Adipocyte (in vitro differentiated cells): ENCODE measurements around the gene GMCL2.
A peak's percentile ranks its signal among the peaks of the same experiment; 100 is the strongest.

ENCODE experiments used
- DNase-seq: peaks from one replicate; pipeline ENCODE4 v3.0.0-alpha.2; 2015; ENCODE audit warnings: low read depth
- H3K27me3 ChIP-seq: replicated peaks from 2 replicates; pipeline ENCODE4 v1.7.0; 2013; ENCODE audit warnings: mild to moderate bottlenecking, low read length, moderate library complexity; ENCODE audit not compliant: control insufficient read depth, insufficient read depth
- H3K36me3 ChIP-seq: 2 replicates; pipeline ENCODE4 v1.7.0; 2013; ENCODE audit warnings: low read length, mild to moderate bottlenecking, moderate library complexity; ENCODE audit not compliant: control insufficient read depth, insufficient read depth, severe bottlenecking
- H3K4me1 ChIP-seq: 2 replicates; pipeline ENCODE4 v1.7.0; 2013; ENCODE audit warnings: mild to moderate bottlenecking, low read length, moderate library complexity; ENCODE audit not compliant: control insufficient read depth, insufficient read depth
- H3K4me3 ChIP-seq: 2 replicates; pipeline ENCODE4 v1.7.0; 2013; ENCODE audit warnings: mild to moderate bottlenecking, low read length, moderate library complexity
- H3K9ac ChIP-seq: 2 replicates; pipeline ENCODE4 v1.7.0; 2013; ENCODE audit warnings: mild to moderate bottlenecking, low read length, moderate library complexity
- H3K9me3 ChIP-seq: 2 replicates; pipeline ENCODE4 v1.7.0; 2013; ENCODE audit warnings: mild to moderate bottlenecking, low read length, moderate library complexity; ENCODE audit not compliant: control insufficient read depth

GMCL2 gene

DNA sequence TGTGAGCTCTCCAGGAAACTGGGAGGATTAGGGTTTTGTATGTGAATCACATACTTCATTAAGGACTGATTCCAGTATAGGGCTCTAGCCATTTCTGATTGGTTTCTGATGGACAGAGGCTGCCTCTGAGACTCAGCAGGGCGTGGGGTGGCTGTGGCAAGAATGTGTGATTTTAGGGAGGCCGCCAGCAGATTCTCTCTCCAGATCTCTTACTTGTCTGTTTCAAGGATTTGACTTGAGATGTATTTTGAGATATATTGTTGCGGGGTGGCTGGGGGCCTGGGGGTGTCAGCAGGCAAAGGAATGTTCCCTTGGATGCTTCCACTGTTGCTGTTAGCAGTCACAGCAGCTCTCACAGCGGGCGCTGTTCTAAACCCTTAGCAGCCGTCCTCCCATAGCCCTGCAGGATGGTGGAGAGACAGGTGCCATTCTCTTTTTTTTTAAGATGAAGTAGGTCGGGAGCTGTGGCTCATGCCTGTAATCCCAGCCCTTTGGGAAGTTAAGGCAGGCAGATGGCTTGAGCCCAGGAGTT is 9.2 kb upstream of the GMCL2 start:
- DNase-seq: no peak
- H3K9me3 ChIP-seq: no peaks in the 10 kb centered on the region
- no peak overlapping the region for H3K4me3 ChIP-seq
- no peaks in the 10 kb centered on the region for H3K36me3 ChIP-seq
- no peaks in the 10 kb centered on the region for H3K4me1 ChIP-seq
- peaks cover 23% of the 10 kb centered on the region for H3K27me3 ChIP-seq
- H3K9ac ChIP-seq: no peak overlapping the region

DNA sequence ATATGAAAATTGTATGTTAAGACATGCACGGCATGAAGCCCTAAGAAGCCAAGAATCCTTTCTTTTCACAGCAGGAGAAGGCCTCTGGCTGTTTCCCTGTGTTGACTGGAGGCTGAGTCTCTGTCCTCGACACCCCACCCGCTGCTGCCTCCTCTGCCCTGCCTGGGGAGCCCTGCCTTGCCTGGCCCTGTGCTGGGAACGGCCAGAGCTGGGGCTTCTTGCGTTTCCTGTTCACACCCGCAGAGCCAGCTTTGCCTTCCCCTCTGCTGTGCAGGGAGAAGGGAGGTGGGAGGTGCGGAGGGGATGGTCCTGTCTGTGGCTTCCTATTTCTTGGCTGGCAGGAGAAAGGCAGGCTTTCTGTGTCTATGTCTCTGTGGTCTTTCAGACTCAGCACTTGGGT is 6.9 kb upstream of the GMCL2 start:
- Histone ChIP-seq H3K9ac (no peak overlapping the region), H3K27me3 (peaks cover 23% of the 10 kb centered on the region), H3K4me1 (no peaks in the 10 kb centered on the region), H3K9me3 (no peaks in the 10 kb centered on the region), H3K36me3 (no peaks in the 10 kb centered on the region), H3K4me3 (no peak overlapping the region)
- DNase-seq: no peak

DNA sequence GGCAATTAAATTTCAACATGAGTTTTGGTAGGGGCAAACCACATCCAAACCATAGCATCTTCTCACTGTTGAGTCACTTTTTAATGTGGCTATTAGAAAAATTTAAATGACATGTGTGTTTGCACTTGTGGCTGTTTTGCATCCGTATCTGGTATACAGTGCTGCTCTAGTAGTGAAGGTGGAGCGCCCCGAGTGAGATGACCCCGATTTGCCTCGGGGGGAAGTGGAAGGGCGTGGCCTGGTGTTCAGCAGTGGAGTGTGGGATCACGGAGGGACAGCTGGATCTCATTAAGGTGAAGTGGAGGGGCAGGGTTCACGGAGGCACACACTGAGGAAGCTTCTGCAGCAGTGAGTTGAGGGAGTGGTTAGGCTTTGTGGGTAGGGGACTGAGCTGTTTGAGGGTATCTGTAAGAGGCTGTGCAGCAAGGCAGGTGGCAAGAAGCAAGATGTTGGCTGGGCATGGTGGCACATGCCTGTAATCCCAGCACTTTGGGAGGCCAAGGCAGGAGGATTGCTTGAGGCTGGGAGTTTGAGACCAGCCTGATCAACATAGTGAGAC is 6.2 kb upstream of the GMCL2 start:
- Histone ChIP-seq H3K36me3 (no peaks in the 10 kb centered on the region), H3K9ac (no peak overlapping the region), H3K27me3 (peaks cover 23% of the 10 kb centered on the region), H3K4me1 (no peaks in the 10 kb centered on the region), H3K9me3 (no peaks in the 10 kb centered on the region), H3K4me3 (no peak overlapping the region)
- no peak for DNase-seq

DNA sequence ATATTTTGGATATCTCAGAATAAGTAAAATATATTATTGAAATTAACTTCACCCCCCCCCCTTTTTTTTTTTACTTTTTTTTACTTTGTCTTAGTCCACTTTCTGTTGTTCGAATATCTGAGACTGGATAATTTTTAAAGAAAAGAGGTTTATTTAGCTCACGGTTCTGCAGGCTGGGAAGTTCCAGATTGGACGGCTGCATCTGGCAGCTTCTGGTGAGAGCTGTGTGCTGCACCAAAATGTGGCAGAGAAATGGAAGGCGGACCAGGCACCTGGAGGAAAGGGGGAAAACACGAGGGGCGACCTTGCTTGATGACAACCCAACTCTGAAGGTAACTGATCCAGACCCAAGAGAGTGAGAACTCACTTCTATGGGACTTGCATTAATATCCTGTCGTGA is 5.6 kb upstream of the GMCL2 start:
- peaks cover 23% of the 10 kb centered on the region for H3K27me3 ChIP-seq
- H3K4me1 ChIP-seq: no peaks in the 10 kb centered on the region
- H3K9ac ChIP-seq: no peak overlapping the region
- no peak overlapping the region for H3K4me3 ChIP-seq
- no peaks in the 10 kb centered on the region for H3K36me3 ChIP-seq
- no peaks in the 10 kb centered on the region for H3K9me3 ChIP-seq
- DNase-seq: no peak

DNA sequence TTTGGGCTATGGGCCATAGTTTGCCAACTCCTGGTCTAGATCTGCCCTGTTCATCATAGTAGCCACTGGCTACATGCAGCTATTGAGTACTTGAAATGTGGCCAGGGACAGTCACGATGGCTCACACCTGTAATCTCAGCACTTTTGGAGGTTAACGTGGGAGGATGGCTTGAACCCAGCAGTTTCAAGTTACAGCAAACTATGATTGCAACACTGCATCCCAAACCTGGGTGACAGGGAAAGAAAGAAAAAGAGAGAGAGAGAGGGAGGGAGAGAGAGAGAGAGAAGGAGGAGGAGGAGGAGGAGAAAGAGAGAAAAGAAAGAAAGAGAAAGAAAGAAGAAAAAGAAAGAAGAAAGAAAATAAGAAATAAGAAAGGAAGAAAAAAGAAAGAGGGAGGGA is 5.1 kb upstream of the GMCL2 start:
- DNase-seq: no peak
- Histone ChIP-seq H3K36me3 (no peaks in the 10 kb centered on the region), H3K9ac (no peak overlapping the region), H3K4me1 (no peaks in the 10 kb centered on the region), H3K27me3 (peaks cover 23% of the 10 kb centered on the region), H3K9me3 (no peaks in the 10 kb centered on the region), H3K4me3 (no peak overlapping the region)

DNA sequence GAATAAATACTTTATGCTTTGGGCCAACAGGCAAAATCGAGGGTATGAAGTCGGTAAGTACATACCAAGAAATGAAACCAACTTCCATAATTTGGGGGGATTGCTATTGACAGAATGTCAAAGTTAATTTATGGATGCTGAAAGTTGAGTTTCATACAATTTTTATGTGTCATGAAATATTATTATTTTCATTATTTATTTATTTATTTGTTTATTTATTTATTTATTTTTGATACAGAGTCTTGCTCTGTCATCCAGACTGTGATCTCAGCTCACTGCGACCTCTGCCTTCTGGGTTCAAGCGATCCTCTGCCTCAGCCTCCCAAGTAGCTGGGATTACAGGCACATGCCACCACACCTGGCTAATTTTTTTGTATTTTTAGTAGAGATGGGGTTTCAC is 4.5 kb upstream of the GMCL2 start:
- Histone ChIP-seq H3K4me1 (no peaks in the 10 kb centered on the region), H3K9me3 (no peaks in the 10 kb centered on the region), H3K9ac (no peak overlapping the region), H3K36me3 (no peaks in the 10 kb centered on the region), H3K4me3 (no peak overlapping the region), H3K27me3 (peaks cover 23% of the 10 kb centered on the region)
- no peak for DNase-seq

DNA sequence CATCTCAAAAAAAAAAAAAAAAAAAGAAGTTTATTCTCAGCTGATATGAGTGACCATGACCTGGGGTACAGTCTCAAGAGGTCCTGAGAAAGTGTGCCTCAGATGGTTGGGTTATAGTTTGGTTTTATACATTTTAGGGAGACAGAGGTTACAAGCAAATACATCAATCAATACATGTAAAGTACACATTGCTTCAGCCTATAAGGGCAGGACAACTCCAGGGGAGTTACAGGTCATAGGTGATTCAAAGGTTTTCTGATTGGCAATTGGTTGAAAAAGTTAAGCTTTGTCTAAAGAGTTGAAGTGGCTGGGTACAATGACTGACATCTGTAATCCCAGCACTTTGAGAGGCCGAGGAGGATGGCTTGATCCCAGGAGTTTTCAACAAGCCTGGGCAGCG is 2.3 kb upstream of the GMCL2 start:
- no peak for DNase-seq
- H3K4me3 ChIP-seq: no peak overlapping the region
- H3K9ac ChIP-seq: no peak overlapping the region
- no peaks in the 10 kb centered on the region for H3K36me3 ChIP-seq
- no peaks in the 10 kb centered on the region for H3K9me3 ChIP-seq
- H3K4me1 ChIP-seq: no peaks in the 10 kb centered on the region
- H3K27me3 ChIP-seq: peaks cover 16% of the 10 kb centered on the region

DNA sequence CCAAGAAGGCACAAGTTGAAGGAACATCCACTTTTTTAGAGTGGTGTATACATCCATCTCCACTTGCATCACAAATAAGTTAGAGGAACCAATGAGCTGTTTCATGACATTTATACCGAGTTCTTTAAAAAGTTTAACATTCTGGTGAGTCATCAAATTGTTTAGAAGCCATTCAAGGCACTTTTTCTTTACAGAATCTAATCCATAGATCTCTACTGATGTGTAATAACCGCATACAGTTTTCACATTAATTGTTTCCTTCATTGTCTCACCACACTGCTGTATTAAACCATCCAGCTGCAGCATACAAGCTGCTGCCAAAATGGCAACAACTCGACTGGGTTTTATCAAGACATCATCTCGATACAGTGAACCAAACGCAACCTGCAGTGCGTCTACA is 744 bp downstream of the GMCL2 start:
- H3K4me1 ChIP-seq: no peaks in the 10 kb centered on the region
- H3K36me3 ChIP-seq: no peaks in the 10 kb centered on the region
- H3K4me3 ChIP-seq: no peak overlapping the region
- H3K9me3 ChIP-seq: no peaks in the 10 kb centered on the region
- DNase-seq: peak; percentile 38
- no peak overlapping the region for H3K9ac ChIP-seq
- H3K27me3 ChIP-seq: peaks cover 3% of the 10 kb centered on the region

DNA sequence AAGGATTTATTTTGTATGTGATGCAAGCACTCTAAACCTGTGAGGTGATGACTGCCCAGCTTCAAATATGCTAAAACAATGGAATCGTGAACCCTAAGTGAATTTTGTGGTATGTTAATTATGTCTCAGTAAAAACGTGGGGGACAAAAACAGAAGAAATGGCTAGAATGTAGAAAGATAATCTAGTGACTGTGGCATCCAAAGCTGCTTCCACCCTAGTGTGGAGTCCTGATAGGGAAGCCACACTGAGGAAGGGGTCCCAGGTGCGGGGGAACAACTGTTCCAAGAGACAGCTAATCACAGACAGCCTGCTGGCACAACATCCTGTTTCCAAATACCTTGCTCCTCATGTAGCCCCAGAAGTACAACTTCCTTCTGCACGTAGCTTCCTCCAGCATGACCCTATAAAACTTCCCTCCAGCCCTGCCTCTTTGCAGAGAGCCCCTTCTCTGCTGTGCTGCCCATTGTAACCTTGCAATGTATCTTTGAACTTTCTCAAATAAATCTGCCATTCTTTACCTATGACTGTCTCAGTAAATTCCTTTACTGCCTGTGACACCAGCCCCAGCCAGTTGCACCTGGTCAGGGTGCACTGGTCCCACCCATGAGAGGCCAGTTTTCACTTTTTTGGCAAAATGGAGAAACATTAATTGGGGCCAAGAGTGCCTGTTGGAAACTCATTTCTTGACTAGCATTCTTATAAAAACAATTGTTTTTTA is 4.9 kb downstream of the GMCL2 start:
- H3K4me1 ChIP-seq: no peaks in the 10 kb centered on the region
- no peak for DNase-seq
- peaks cover 8% of the 10 kb centered on the region for H3K9me3 ChIP-seq
- H3K4me3 ChIP-seq: no peak overlapping the region
- H3K27me3 ChIP-seq: peaks cover 8% of the 10 kb centered on the region
- H3K36me3 ChIP-seq: no peaks in the 10 kb centered on the region
- no peak overlapping the region for H3K9ac ChIP-seq

DNA sequence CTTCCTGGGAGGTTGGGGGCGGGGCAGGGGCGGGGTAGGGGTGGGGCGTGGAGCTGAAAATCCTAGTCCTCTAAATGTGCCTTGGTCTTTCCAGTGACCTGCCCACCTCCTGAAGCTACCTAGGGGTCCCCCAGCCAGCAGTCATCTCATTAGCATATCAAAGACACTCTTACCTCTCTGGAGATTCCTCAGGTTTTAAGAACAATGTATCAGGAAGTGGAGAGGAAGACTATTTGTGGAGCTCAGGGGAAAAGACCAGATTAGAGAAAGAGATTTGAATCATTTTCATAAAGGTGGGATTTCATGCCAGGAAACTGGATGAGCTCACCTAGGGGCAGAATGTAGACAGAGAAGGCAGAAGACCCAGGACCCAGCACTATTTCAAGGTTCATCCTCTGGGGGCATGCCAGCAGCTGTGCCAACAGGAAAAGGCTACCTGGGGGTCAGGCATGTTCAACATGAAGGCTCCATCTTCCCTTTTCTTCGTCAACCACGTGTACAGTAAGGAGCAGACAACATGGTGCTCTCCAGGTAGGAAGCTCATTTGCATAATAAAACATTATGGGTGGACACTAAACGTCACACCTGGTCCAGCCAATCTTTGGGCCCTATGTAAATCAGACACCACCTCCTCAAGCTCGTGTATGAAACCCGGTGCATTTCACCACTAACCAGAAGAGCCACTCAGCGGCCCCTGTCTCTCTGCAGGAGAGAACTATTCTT is 6.9 kb downstream of the GMCL2 start:
- Histone ChIP-seq H3K9ac (no peak overlapping the region), H3K9me3 (peaks cover 8% of the 10 kb centered on the region), H3K4me1 (no peaks in the 10 kb centered on the region), H3K4me3 (no peak overlapping the region), H3K36me3 (no peaks in the 10 kb centered on the region), H3K27me3 (peaks cover 8% of the 10 kb centered on the region)
- no peak for DNase-seq

DNA sequence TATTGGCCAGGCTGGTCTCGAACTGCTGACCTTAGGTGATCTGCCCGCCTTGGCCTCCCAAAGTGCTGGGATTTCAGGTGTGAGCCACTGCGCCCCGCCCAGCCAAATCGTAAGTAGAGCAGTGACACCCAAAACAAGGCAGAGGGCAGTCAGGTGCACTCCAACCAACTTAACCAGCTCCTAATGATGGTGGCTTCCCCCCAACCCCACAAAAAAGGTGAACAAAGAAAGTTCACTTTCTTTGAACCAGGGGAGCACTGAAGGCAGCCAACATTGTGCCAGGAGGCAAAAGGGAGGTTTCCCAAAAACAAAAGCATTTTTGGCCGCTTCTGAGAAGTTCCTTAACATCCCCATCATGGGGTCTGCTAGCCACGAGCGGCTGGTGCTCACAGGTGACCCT is 9.6 kb downstream of the GMCL2 start:
- DNase-seq: no peak
- no peak overlapping the region for H3K4me3 ChIP-seq
- H3K36me3 ChIP-seq: no peaks in the 10 kb centered on the region
- H3K9me3 ChIP-seq: peaks cover 8% of the 10 kb centered on the region
- peaks cover 8% of the 10 kb centered on the region for H3K27me3 ChIP-seq
- H3K4me1 ChIP-seq: no peaks in the 10 kb centered on the region
- no peak overlapping the region for H3K9ac ChIP-seq
